GM21515 (cell line): ENCODE data around the gene PAK1IP1.
A peak's percentile ranks its signal among the peaks of the same experiment; 100 is the strongest.
"Not testable (repeated sequence)": the region's sequence is repeated elsewhere in the genome, so short reads cannot be mapped to it uniquely, and the experiment has no call there.

Experiments used
- ATAC-seq: cut with Tn5 transposase; IDR thresholded peaks from one replicate; pipeline ENCODE4 v1.9.1; 2021; ENCODE audit not compliant: unreplicated experiment

Gene PAK1IP1

GRCh38 chr6:10690651-10691445 is 3.9 kb upstream of the PAK1IP1 start:
- no peak for ATAC-seq

- ATAC-seq, result no peak
These were observed 1.7 kb upstream of the PAK1IP1 start for GRCh38 chr6:10692965-10693538.

- ATAC-seq, result no peak
These were observed 400 bp downstream of the PAK1IP1 start for GRCh38 chr6:10695086-10695657.

- no peak for ATAC-seq
These were observed 1.9 kb downstream of the PAK1IP1 start for GRCh38 chr6:10696655-10697054.

- ATAC-seq, result no peak
These were observed 19.2 kb downstream of the PAK1IP1 start for GRCh38 chr6:10713962-10714361.

- ATAC-seq, result no peak
These were observed 24.7 kb downstream of the PAK1IP1 start for GRCh38 chr6:10719296-10719963.

- ATAC-seq, result no peak
These were observed 25.1 kb downstream of the PAK1IP1 start for GRCh38 chr6:10719964-10720264.

GRCh38 chr6:10720265-10720959 is 25.6 kb downstream of the PAK1IP1 start:
- ATAC-seq, result peak; percentile 28

- ATAC-seq, result not testable (repeated sequence)
These were observed 26.4 kb downstream of the PAK1IP1 start for GRCh38 chr6:10720960-10721849.

- no peak for ATAC-seq
These were observed 27.2 kb downstream of the PAK1IP1 start for GRCh38 chr6:10721850-10722569.

GRCh38 chr6:10722570-10722819 is 27.7 kb downstream of the PAK1IP1 start:
- ATAC-seq, result no peak

GRCh38 chr6:10722820-10723566 is 28.2 kb downstream of the PAK1IP1 start, which contains the start of gene TMEM14C:
Gene TMEM14C, plus strand, starts transcription at chr6:10723070. Its CDS starts 1,544 bp downstream, at chr6:10724614.
- ATAC-seq, result peak; percentile 96

GRCh38 chr6:10723567-10723881 is 28.8 kb downstream of the PAK1IP1 start:
- no peak for ATAC-seq

- ATAC-seq, result no peak
These were observed 30.3 kb downstream of the PAK1IP1 start for GRCh38 chr6:10725044-10725443.

GRCh38 chr6:10725716-10726115 is 30.9 kb downstream of the PAK1IP1 start:
- no peak for ATAC-seq

GRCh38 chr6:10730254-10730653 is 35.5 kb downstream of the PAK1IP1 start:
- no peak for ATAC-seq

GRCh38 chr6:10733151-10733715 is 38.5 kb downstream of the PAK1IP1 start:
- ATAC-seq, result no peak

- no peak for ATAC-seq
These were observed 39.1 kb downstream of the PAK1IP1 start for GRCh38 chr6:10733863-10734262.

GRCh38 chr6:10736731-10737130 is 42.0 kb downstream of the PAK1IP1 start:
- no peak for ATAC-seq
